ENCODE results near the gene NKAPD1. TPM values are rescaled to one million over a fixed set of nuclear protein-coding genes. Genes with fewer than 3 reads are reported as not detected.

NKAPD1 gene
- total and polyA plus RNA-seq, 9 of the 15 experiments (the other 6 are each of a cell fraction or from before 2014, with no cell fraction given), result 14.1 to 73.5 (median 29.3) TPM

DNA sequence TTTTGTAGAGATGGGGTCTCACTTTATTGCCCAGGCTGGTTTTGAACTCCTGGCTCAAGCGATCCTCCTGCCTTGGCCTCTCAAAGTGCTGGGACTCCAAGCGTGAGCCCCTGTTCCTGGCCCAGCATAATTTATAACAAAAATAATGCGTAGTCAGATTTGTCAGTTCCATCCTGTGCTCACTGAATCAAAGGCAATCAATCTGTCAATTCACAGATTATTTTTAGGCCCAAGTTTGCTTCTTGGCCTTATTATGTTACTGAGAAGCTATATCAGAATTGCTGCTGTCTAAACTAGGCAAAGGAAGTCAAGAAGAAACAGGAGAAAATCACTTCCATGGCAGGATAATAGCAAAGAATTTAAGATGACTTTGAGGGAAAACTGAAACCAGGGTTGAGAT is 40.2 kb upstream of the NKAPD1 start:
- Histone ChIP-seq H3K4me3 (no peak overlapping the region), H3K9me3 (replicated peaks; ENCODE audit: control insufficient read depth, insufficient read depth, low read depth, low read length) (no peaks in the 10 kb centered on the region), H3K9me1 (ENCODE audit: control insufficient read depth, insufficient read depth, low read length) (no peaks in the 10 kb centered on the region), H3K36me3 (ENCODE audit: control insufficient read depth, insufficient read depth, low read length) (peaks cover 87% of the 10 kb centered on the region), H3K4me2 (ENCODE audit: insufficient read depth, low read length) (no peak overlapping the region), H4K20me1 (replicated peaks; ENCODE audit: control insufficient read depth, insufficient read depth, low read length) (no peaks in the 10 kb centered on the region), H3K27me3 (ENCODE audit: control insufficient read depth in 2 of 2, insufficient read depth in 2 of 2, low read length in 2 of 2) (no peaks in the 10 kb centered on the region), H2AFZ (ENCODE audit: low read depth, low read length) (no peak overlapping the region), H3K27ac (ENCODE audit: extremely low read depth, low read depth, low read length) (no peak overlapping the region), H3K9ac (ENCODE audit: insufficient read depth in 1 of 2, low read depth in 2 of 2, low read length in 2 of 2) (no peak overlapping the region), H3K4me1 (replicated peaks in 1 of 2; ENCODE audit: control insufficient read depth in 2 of 2, insufficient read depth in 2 of 2, low read length in 2 of 2) (no peaks in the 10 kb centered on the region), H3K79me2 (ENCODE audit: control insufficient read depth, insufficient read depth, low read length) (peaks cover 23% of the 10 kb centered on the region)
- ATAC-seq (no peak), FAIRE-seq (no peak), DNase-seq (ENCODE audit: extremely low read depth in 1 of 4, low spot score in 3 of 4) (no peak)
- in situ Hi-C loops (cut with MboI), result no loop called here
- ChIA-PET CTCF (ENCODE audit: low intra/inter-chr PET ratio) (no interaction called here), POLR2A (interaction anchor here (0.6 to 1.9 kb wide), 4 partner anchors 9 to 129 kb away, joined by 3 to 10 read pairs (median 4); partner anchors contain the start of gene DLAT)
- intact Hi-C loops (cut with micrococcal nuclease), result no loop called here
- BruUV-seq (replicated peaks), result no TSS peak
- 95% methylated on average over 3 of the region's 3 CpGs for WGBS (ENCODE audit: insufficient coverage, low coverage, missing lambda C conversion rate)
- TF ChIP-seq JUNB (CRISPR knock-in tag; conservative IDR thresholded peaks at IDR 0.05) (no peak), RCOR1 (IDR thresholded peaks at IDR 0.05; ENCODE audit: borderline replicate concordance in 1 of 2, low read depth in 2 of 2, low read length in 2 of 2) (no peak), MCM7 (IDR thresholded peaks at IDR 0.05) (no peak), MTA3 (IDR thresholded peaks at IDR 0.05; ENCODE audit: borderline replicate concordance) (no peak), HEY1 (CRISPR knock-in tag; IDR thresholded peaks at IDR 0.05; ENCODE audit: borderline replicate concordance) (no peak), NR2F6 (CRISPR knock-in tag; IDR thresholded peaks at IDR 0.05) (no peak), ERF (CRISPR knock-in tag; IDR thresholded peaks at IDR 0.05) (no peak), WHSC1 (IDR thresholded peaks at IDR 0.05; ENCODE audit: low read length) (no peak), ZFP36 (IDR thresholded peaks at IDR 0.05; ENCODE audit: low read depth, low read length, partially characterized antibody) (no peak), BRD4 (IDR thresholded peaks at IDR 0.05) (no peak)
- TF ChIP-seq, protein P1, sequence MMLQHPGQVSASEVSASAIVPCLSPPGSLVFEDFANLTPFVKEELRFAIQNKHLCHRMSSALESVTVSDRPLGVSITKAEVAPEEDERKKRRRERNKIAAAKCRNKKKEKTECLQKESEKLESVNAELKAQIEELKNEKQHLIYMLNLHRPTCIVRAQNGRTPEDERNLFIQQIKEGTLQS (IDR thresholded peaks at IDR 0.05), result no peak
- TF ChIP-seq, protein P1 (CRISPR knock-in tag; conservative IDR thresholded peaks at IDR 0.05), result no peak
- TF ChIP-seq, protein P2, sequence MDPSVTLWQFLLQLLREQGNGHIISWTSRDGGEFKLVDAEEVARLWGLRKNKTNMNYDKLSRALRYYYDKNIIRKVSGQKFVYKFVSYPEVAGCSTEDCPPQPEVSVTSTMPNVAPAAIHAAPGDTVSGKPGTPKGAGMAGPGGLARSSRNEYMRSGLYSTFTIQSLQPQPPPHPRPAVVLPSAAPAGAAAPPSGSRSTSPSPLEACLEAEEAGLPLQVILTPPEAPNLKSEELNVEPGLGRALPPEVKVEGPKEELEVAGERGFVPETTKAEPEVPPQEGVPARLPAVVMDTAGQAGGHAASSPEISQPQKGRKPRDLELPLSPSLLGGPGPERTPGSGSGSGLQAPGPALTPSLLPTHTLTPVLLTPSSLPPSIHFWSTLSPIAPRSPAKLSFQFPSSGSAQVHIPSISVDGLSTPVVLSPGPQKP (CRISPR knock-in tag; IDR thresholded peaks at IDR 0.05), result no peak
- TF ChIP-seq, protein P3, sequence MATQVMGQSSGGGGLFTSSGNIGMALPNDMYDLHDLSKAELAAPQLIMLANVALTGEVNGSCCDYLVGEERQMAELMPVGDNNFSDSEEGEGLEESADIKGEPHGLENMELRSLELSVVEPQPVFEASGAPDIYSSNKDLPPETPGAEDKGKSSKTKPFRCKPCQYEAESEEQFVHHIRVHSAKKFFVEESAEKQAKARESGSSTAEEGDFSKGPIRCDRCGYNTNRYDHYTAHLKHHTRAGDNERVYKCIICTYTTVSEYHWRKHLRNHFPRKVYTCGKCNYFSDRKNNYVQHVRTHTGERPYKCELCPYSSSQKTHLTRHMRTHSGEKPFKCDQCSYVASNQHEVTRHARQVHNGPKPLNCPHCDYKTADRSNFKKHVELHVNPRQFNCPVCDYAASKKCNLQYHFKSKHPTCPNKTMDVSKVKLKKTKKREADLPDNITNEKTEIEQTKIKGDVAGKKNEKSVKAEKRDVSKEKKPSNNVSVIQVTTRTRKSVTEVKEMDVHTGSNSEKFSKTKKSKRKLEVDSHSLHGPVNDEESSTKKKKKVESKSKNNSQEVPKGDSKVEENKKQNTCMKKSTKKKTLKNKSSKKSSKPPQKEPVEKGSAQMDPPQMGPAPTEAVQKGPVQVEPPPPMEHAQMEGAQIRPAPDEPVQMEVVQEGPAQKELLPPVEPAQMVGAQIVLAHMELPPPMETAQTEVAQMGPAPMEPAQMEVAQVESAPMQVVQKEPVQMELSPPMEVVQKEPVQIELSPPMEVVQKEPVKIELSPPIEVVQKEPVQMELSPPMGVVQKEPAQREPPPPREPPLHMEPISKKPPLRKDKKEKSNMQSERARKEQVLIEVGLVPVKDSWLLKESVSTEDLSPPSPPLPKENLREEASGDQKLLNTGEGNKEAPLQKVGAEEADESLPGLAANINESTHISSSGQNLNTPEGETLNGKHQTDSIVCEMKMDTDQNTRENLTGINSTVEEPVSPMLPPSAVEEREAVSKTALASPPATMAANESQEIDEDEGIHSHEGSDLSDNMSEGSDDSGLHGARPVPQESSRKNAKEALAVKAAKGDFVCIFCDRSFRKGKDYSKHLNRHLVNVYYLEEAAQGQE (IDR thresholded peaks at IDR 0.05; ENCODE audit: borderline replicate concordance), result no peak
- TF ChIP-seq, protein P3 (CRISPR knock-in tag; IDR thresholded peaks at IDR 0.05; ENCODE audit: low read depth), result no peak
